HCT116 (cell line): ENCODE measurements around the gene EIF1AD. TPM values are rescaled to one million over a fixed set of nuclear protein-coding genes. Genes with fewer than 3 reads are reported as not detected.

ENCODE experiments used
- ATAC-seq: fragments of 200-7000 bp; cut with Tn5 transposase; 2 replicates; pipeline ENCODE4 v1.9.1; 2020; ENCODE audit warnings: mild to moderate bottlenecking, moderate library complexity
- BruUV-seq: library from RNA; stranded (reverse); fragments of 400-500 nt; replicated peaks from 2 replicates; lab custom pipeline; 2021; lab: Mats Ljungman, UMichigan
- CTCF ChIA-PET: fragments of 300-600 bp; sonication (Branson Sonifier 250); formaldehyde crosslinking; loops from one replicate; lab custom pipeline; 2021; ENCODE audit warnings: antibody characterized with exemption; lab: Charles Lee
- POLR2A ChIA-PET: fragments of 300-600, 350-600 bp; sonication (Branson Sonifier 250); formaldehyde crosslinking; loops from one replicate; lab custom pipeline; 2021; ENCODE audit warnings: antibody characterized with exemption; lab: Charles Lee
- RAD21 ChIA-PET, 2 experiments: fragments of 300-600 bp; sonication (Branson Sonifier 250); formaldehyde crosslinking; loops; one replicate each; lab custom pipeline; 2023; ENCODE audit warnings: low total read pairs in 2 of 2; ENCODE audit not compliant: uncharacterized antibody in 2 of 2, unreplicated experiment in 2 of 2, low non-redundant PET in 1 of 2; lab: Charles Lee
- DNase-seq: peaks from one replicate; pipeline ENCODE4 v3.0.0-alpha.2; 2010; ENCODE audit warnings: low read depth, low spot score
- H2AFZ ChIP-seq: fragments of 200-600 bp; shearing (Covaris generic), sonication (generic); 2 replicates; pipeline ENCODE4 v1.6.1; 2017; ENCODE audit warnings: low read depth, mixed run types, mixed read lengths, antibody characterized with exemption, low read length; ENCODE audit not compliant: poor library complexity, severe bottlenecking
- H3K27ac ChIP-seq: 2 replicates; pipeline ENCODE4 v1.5.1; 2012; ENCODE audit warnings: low read depth, low read length
- H3K27me3 ChIP-seq: fragments of 200-600 bp; sonication (generic); 2 replicates; pipeline ENCODE4 v1.6.1; 2016; ENCODE audit warnings: mixed run types, low read length, mixed read lengths; ENCODE audit not compliant: insufficient read depth
- H3K36me3 ChIP-seq, 2 experiments: fragments of 200-500 bp in 1 of 2; fragments of 200-600 bp in 1 of 2; sonication (Bioruptor generic) in 1 of 2; sonication (generic) in 1 of 2; 2 replicates each; pipeline versions ENCODE4 v1.5.1 to v1.6.1; 2014 to 2016; ENCODE audit warnings: low read length in 2 of 2, inconsistent platforms in 1 of 2, mixed read lengths in 1 of 2, mixed run types in 1 of 2; ENCODE audit not compliant: insufficient read depth in 2 of 2, control insufficient read depth in 1 of 2
- H3K4me1 ChIP-seq, 2 experiments: fragments of 200-600 bp in 1 of 2; sonication (generic) in 1 of 2; 2 replicates each; pipeline versions ENCODE4 v1.5.1 to v1.6.1; 2012 to 2017; ENCODE audit warnings: low read length in 2 of 2, inconsistent platforms in 1 of 2, mild to moderate bottlenecking in 1 of 2, mixed read lengths in 1 of 2, mixed run types in 1 of 2, moderate library complexity in 1 of 2; ENCODE audit not compliant: insufficient read depth in 2 of 2, control insufficient read depth in 1 of 2
- H3K4me2 ChIP-seq: fragments of 200-600 bp; sonication (generic); 2 replicates; pipeline ENCODE4 v1.6.1; 2017; ENCODE audit warnings: mixed run types, low read length, mixed read lengths
- H3K4me3 ChIP-seq, 2 experiments: fragments of 200-600 bp in 1 of 2; sonication (generic) in 1 of 2; replicated peaks in 1 of 2; 2 replicates each; pipeline ENCODE4 v1.5.1; 2011 to 2016; ENCODE audit warnings: low read length in 2 of 2, control low read depth in 1 of 2, low read depth in 1 of 2, mild to moderate bottlenecking in 1 of 2, mixed read lengths in 1 of 2, mixed run types in 1 of 2
- H3K79me2 ChIP-seq: fragments of 200-600 bp; sonication (generic); 2 replicates; pipeline ENCODE4 v1.6.1; 2017; ENCODE audit warnings: mild to moderate bottlenecking, mixed run types, low read length, moderate library complexity, mixed read lengths; ENCODE audit not compliant: insufficient read depth
- H3K9ac ChIP-seq: fragments of 200-600 bp; sonication (generic); 2 replicates; pipeline ENCODE4 v1.6.1; 2016; ENCODE audit warnings: low read length, mixed read lengths
- H3K9me2 ChIP-seq: fragments of 200-600 bp; sonication (generic), shearing (Covaris generic); 2 replicates; pipeline ENCODE4 v1.6.1; 2017; ENCODE audit warnings: mixed run types, mild to moderate bottlenecking, moderate library complexity; ENCODE audit not compliant: insufficient read depth
- H3K9me3 ChIP-seq, 2 experiments: fragments of 200-500 bp in 1 of 2; fragments of 200-600 bp in 1 of 2; sonication (Bioruptor generic) in 1 of 2; sonication (generic) in 1 of 2; 2 replicates each; pipeline ENCODE4 v1.6.1; 2014 to 2017; ENCODE audit warnings: low read length in 2 of 2, mixed read lengths in 2 of 2, inconsistent platforms in 1 of 2, low read depth in 1 of 2, mild to moderate bottlenecking in 1 of 2, mixed run types in 1 of 2, moderate library complexity in 1 of 2; ENCODE audit not compliant: control insufficient read depth in 1 of 2, insufficient read depth in 1 of 2
- H4K20me1 ChIP-seq: fragments of 200-600 bp; sonication (generic), shearing (Covaris generic); 2 replicates; pipeline ENCODE4 v1.6.1; 2017; ENCODE audit warnings: mixed run types, mild to moderate bottlenecking, moderate library complexity; ENCODE audit not compliant: insufficient read depth
- ATF3 ChIP-seq: IDR thresholded peaks from 2 replicates; pipeline ENCODE4 v1.6.1; 2012
- CEBPB ChIP-seq: IDR thresholded peaks from 2 replicates; pipeline ENCODE4 v1.6.1; 2012; ENCODE audit warnings: low read depth
- CTCF ChIP-seq, 3 experiments: fragments of 200-600 bp in 1 of 3; sonication (generic) in 1 of 3; IDR thresholded peaks in 2 of 3; conservative IDR thresholded peaks in 1 of 3; 2 replicates each; pipeline ENCODE4 v1.5.1; 2012 to 2017; ENCODE audit warnings: low read depth in 2 of 3, low read length in 2 of 3, antibody characterized with exemption in 1 of 3, borderline replicate concordance in 1 of 3, control low read depth in 1 of 3, mild to moderate bottlenecking in 1 of 3, mixed read lengths in 1 of 3, mixed run types in 1 of 3, moderate library complexity in 1 of 3; ENCODE audit not compliant: insufficient read depth in 1 of 3
- EZH2 ChIP-seq: fragments of 200-600 bp; sonication (generic); IDR thresholded peaks from 2 replicates; pipeline ENCODE4 v1.6.1; 2017; ENCODE audit warnings: antibody characterized with exemption, mixed run types
- EZH2phosphoT487 ChIP-seq: fragments of 200-600 bp; IDR thresholded peaks from 2 replicates; pipeline ENCODE4 v1.6.1; 2018; ENCODE audit warnings: antibody characterized with exemption, borderline replicate concordance
- FOSL1 ChIP-seq: IDR thresholded peaks from 2 replicates; pipeline ENCODE4 v1.6.1; 2012; ENCODE audit warnings: low read depth
- JUND ChIP-seq: IDR thresholded peaks from 2 replicates; pipeline ENCODE4 v1.6.1; 2012
- POLR2A ChIP-seq: IDR thresholded peaks from 2 replicates; pipeline ENCODE4 v1.7.0; 2011; ENCODE audit warnings: borderline replicate concordance; ENCODE audit not compliant: insufficient read depth, insufficient read length; ENCODE audit errors: extremely low read depth
- RAD21 ChIP-seq: IDR thresholded peaks from 2 replicates; pipeline ENCODE4 v1.6.1; 2012; ENCODE audit warnings: low read depth, mild to moderate bottlenecking
- REST ChIP-seq: IDR thresholded peaks from 2 replicates; pipeline ENCODE4 v1.6.1; 2012; ENCODE audit warnings: low read depth
- SIN3A ChIP-seq: IDR thresholded peaks from 2 replicates; pipeline ENCODE4 v1.6.1; 2012; ENCODE audit warnings: low read depth
- SP1 ChIP-seq: IDR thresholded peaks from 2 replicates; pipeline ENCODE4 v1.6.1; 2012; ENCODE audit warnings: low read depth
- TCF7L2 ChIP-seq: IDR thresholded peaks from 2 replicates; pipeline ENCODE4 v1.7.0; 2011; ENCODE audit warnings: borderline replicate concordance, inconsistent platforms; ENCODE audit not compliant: insufficient read depth, insufficient read length; ENCODE audit errors: extremely low read depth
- YY1 ChIP-seq: IDR thresholded peaks from 2 replicates; pipeline ENCODE4 v1.6.1; 2011; ENCODE audit warnings: low read length, low read depth, moderate library complexity, mild to moderate bottlenecking; ENCODE audit not compliant: insufficient replicate concordance; ENCODE audit errors: extremely low read depth
- ZFX ChIP-seq: fragments of 450-650 bp; IDR thresholded peaks from 2 replicates; pipeline ENCODE4 v1.6.1; 2017
- ZNF274 ChIP-seq: fragments of 200-500 bp; sonication (Bioruptor generic); IDR thresholded peaks from 2 replicates; pipeline ENCODE4 v1.6.1; 2014; ENCODE audit warnings: mild to moderate bottlenecking, low read depth, low read length, inconsistent platforms
- intact Hi-C: fragments of 100-400 bp; cut with micrococcal nuclease; formaldehyde crosslinking; loops from 2 replicates; pipeline ENCODE4 v1.10.0; 2022
- total RNA-seq: library from RNA; stranded (reverse); gene quantifications from one replicate; pipeline ENCODE4 v1.2.1, GENCODE V29; 2021; ENCODE audit not compliant: unreplicated experiment

EIF1AD gene
- total RNA-seq, 1 experiment from 2014 or later: 45.5 TPM

GRCh38 chr11:66007201-66007634, 5.3 kb upstream of the EIF1AD start:
- BruUV-seq: no TSS peak
- intact Hi-C loops: no loop called here
- DNase-seq (no peak), ATAC-seq (no peak)
- no peak overlapping the region for H2AFZ ChIP-seq
- POLR2A ChIA-PET: no interaction called here
- H3K27ac ChIP-seq: peak overlapping the region; percentile 38
- H3K36me3 ChIP-seq: peaks cover 11 to 24% of the 10 kb centered on the region in 2 experiments
- peaks cover 44 to 83% of the 10 kb centered on the region in 2 experiments for H3K4me1 ChIP-seq
- CTCF ChIA-PET: interaction anchor here (1.3 kb wide), 1 partner anchor 15 kb away, joined by 5 read pairs; no protein-coding TSS in a partner anchor
- no peaks in the 10 kb centered on the region for H3K9me3 ChIP-seq
- RAD21 ChIA-PET: no interaction called here
- no peaks in the 10 kb centered on the region for H4K20me1 ChIP-seq
- peaks cover 24% of the 10 kb centered on the region for H3K79me2 ChIP-seq
- TF ChIP-seq FOSL1: no peak
- no peak for TF ChIP-seq EZH2
- TF ChIP-seq ATF3: no peak
- TF ChIP-seq JUND: no peak
- TF ChIP-seq YY1: no peak
- no peak for TF ChIP-seq POLR2A
- TF ChIP-seq SIN3A: no peak
- TF ChIP-seq ZNF274: no peak
- no peak for TF ChIP-seq ZFX
- H3K9ac ChIP-seq: peak overlapping the region; percentile 44
- H3K4me2 ChIP-seq: peak overlapping the region; percentile 36
- no peak overlapping the region for H3K4me3 ChIP-seq
- H3K9me2 ChIP-seq: no peaks in the 10 kb centered on the region
- H3K27me3 ChIP-seq: no peaks in the 10 kb centered on the region

- TF ChIP-seq SIN3A: no peak
- TF ChIP-seq CEBPB: no peak
- TF ChIP-seq JUND: no peak
- no peak for TF ChIP-seq EZH2phosphoT487
- no peak for TF ChIP-seq TCF7L2
- no peak for TF ChIP-seq REST
- no peak for TF ChIP-seq SP1
- TF ChIP-seq CTCF (IDR thresholded peaks at IDR 0.05 in 2 of 3, conservative IDR thresholded peaks at IDR 0.05 in 1 of 3; ENCODE audit: borderline replicate concordance in 1 of 3, insufficient read depth in 1 of 3, low read depth in 2 of 3, low read length in 2 of 3): no peak
- no peak for TF ChIP-seq POLR2A
- no peak for TF ChIP-seq RAD21
Measured at GRCh38 chr11:66006891-66007176, 4.9 kb upstream of the EIF1AD start.

More at GRCh38 chr11:66006891-66007176, 4.9 kb upstream of the EIF1AD start:
- no peak for ATAC-seq
- DNase-seq: no peak
- intact Hi-C loops: no loop called here
- no peaks in the 10 kb centered on the region for H4K20me1 ChIP-seq
- no peak overlapping the region for H2AFZ ChIP-seq
- BruUV-seq: no TSS peak
- no peak overlapping the region for H3K4me3 ChIP-seq
- H3K27ac ChIP-seq: peak overlapping the region; percentile 38
- POLR2A ChIA-PET: no interaction called here
- peaks cover 40 to 79% of the 10 kb centered on the region in 2 experiments for H3K4me1 ChIP-seq
- peak overlapping the region; percentile 36 for H3K4me2 ChIP-seq
- no peaks in the 10 kb centered on the region for H3K9me2 ChIP-seq
- no peaks in the 10 kb centered on the region for H3K9me3 ChIP-seq
- RAD21 ChIA-PET: no interaction called here
- no peaks in the 10 kb centered on the region for H3K27me3 ChIP-seq
- CTCF ChIA-PET: no interaction called here
- H3K36me3 ChIP-seq: peaks cover 11 to 24% of the 10 kb centered on the region in 2 experiments
- H3K9ac ChIP-seq: peak overlapping the region; percentile 44
- H3K79me2 ChIP-seq: peaks cover 25% of the 10 kb centered on the region
